NB4 (cell line): Measurements from ENCODE around the gene C10orf105.

ENCODE experiments used
- POLR2A ChIP-seq: IDR thresholded peaks from 2 replicates; pipeline ENCODE4 v1.6.1; 2011; ENCODE audit warnings: mild to moderate bottlenecking; ENCODE audit not compliant: insufficient read length; ENCODE audit errors: extremely low read depth
- TF ChIP-seq, protein P1 (sequence below): IDR thresholded peaks from one replicate; pipeline ENCODE4 v1.5.1; 2012; ENCODE audit warnings: low read depth, low read length

DNA sequence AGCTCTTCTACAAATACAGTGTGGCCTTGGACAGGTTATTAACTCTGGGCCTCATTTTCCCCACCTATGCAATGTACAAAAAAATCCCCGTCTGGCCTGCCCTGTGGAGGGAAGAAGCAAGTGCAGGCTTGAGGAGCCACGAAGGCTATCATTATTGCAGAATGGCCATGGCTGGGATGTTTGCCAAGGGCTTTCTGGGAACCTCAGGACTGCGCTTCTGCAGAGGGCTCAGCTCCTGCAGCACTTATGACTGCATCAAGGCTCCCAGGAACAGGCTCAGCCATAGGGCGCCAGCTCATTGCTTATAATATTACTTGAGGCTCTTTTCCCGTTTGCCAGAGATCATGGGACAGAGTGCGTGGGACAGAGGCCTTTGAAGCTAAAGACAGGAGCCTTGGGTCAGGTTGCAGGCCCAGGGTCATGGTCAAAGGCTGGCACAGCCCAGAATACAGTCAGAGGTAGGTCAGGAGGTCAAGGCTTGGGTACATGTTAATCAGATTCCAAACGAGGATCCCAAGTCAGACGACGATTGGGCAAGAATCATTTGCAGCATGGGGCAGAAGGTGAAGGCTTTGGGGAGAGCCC lies 20.6 kb upstream of the C10orf105 start:
- TF ChIP-seq, protein P1, sequence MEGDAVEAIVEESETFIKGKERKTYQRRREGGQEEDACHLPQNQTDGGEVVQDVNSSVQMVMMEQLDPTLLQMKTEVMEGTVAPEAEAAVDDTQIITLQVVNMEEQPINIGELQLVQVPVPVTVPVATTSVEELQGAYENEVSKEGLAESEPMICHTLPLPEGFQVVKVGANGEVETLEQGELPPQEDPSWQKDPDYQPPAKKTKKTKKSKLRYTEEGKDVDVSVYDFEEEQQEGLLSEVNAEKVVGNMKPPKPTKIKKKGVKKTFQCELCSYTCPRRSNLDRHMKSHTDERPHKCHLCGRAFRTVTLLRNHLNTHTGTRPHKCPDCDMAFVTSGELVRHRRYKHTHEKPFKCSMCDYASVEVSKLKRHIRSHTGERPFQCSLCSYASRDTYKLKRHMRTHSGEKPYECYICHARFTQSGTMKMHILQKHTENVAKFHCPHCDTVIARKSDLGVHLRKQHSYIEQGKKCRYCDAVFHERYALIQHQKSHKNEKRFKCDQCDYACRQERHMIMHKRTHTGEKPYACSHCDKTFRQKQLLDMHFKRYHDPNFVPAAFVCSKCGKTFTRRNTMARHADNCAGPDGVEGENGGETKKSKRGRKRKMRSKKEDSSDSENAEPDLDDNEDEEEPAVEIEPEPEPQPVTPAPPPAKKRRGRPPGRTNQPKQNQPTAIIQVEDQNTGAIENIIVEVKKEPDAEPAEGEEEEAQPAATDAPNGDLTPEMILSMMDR = no peak
- no peak for TF ChIP-seq POLR2A
